ENCODE data around the gene MBOAT1. TPM values are rescaled to one million over a fixed set of nuclear protein-coding genes. Genes with fewer than 3 reads are reported as not detected.

Gene MBOAT1
- total and polyA plus RNA-seq, 8 donors, result 2.4 to 47.2 (median 12.2) TPM

- Histone ChIP-seq H3K36me3 (no peaks in the 10 kb centered on the region), H3K4me3 (no peak overlapping the region), H3K4me1 (peaks cover 80 to 100% (median 93%) of the 10 kb centered on the region in 4 donors), H3K27ac (peak overlapping the region; percentile 22 to 97 (median 71)), H3K27me3 (no peaks in the 10 kb centered on the region), H3K9me3 (no peaks in the 10 kb centered on the region)
- no peak for DNase-seq
- TF ChIP-seq POLR2AphosphoS5 (IDR thresholded peaks at IDR 0.05) (no peak), EP300 (IDR thresholded peaks at IDR 0.05) (no peak), CTCF (IDR thresholded peaks at IDR 0.05) (no peak)
- 59 to 68% (median 66%) methylated on average over 6 of the region's 6 CpGs for WGBS, 5 donors
- intact Hi-C loops (cut with DNase I; ENCODE audit: low total_unique reads), result no loop called here
Measured at GRCh38 chr6:20205722-20206161, 6.5 kb downstream of the MBOAT1 start.

DNA sequence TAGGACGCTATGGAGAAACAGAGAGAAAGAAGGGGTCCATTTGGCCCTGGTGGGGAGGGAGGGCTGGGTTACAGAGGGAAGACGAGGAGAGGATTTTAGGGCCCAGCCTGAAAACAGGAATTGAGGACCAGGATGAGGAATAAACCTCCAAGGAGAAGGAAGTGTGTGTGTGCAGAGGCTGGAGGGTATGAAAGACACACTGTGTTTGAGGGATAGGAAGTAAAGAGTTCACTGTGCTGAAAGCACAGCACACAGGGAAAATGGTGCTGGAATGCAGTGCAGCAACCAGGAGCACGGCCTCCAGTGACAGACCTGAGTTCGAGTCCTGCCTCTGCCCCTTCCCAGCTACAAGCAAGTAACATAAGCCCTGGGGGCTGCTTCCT is 7.8 kb downstream of the MBOAT1 start:
- no peak overlapping the region for H3K4me3 ChIP-seq
- H3K4me1 ChIP-seq, result peaks cover 71 to 98% (median 84%) of the 10 kb centered on the region in 4 donors
- H3K36me3 ChIP-seq, result no peaks in the 10 kb centered on the region
- no peaks in the 10 kb centered on the region for H3K27me3 ChIP-seq
- no peak for TF ChIP-seq CTCF (IDR thresholded peaks at IDR 0.05)
- DNase-seq, result no peak
- WGBS, 5 donors, result 71 to 83% (median 78%) methylated on average over 4 of the region's 4 CpGs
- intact Hi-C loops (cut with DNase I; ENCODE audit: low total_unique reads), result no loop called here
- no peaks in the 10 kb centered on the region for H3K9me3 ChIP-seq
- H3K27ac ChIP-seq, result peak overlapping the region; percentile 41 to 97 (median 71)

DNA sequence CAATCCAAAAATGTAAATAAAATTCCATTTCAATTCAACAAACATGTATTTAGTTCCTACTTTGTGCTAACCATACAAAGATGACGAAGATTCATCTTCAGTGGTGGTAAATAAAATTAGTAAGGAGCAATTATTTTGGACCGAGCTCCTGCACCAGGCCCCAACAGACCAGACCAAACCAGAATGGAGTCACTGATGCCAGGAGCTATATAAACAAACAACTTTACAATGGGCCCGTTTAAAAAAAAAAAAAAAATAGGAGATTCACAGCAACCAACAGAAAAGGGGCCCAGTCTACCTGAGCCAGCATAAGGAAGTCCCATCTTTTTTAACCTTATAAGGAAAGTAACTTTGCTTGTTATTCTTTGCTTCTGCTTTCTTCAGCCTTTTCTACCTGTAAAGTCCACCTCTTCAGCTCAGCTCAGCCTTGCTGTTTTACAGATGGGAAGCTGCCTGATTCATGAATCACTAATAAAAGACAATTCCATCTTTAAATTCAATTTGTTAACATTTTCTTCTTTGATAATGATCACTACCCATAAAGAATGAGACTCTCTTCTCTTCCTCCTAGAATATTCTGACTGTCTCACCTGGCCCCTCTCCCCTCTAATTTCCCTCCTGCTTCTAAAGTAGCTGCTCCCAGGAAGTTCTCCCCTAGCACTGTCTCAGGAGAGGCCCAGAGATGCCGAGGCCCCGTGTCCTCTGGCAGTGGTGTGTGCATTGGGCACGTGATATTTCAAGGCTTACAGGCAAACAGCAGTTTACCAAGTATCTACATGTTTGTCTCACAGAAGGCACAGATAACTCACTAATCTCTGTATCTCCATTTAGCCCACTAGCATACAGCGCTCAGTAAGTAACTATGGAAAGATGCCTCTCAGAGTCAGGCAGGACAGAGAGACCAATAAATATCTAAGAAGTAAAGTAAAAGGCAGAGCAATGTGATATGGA is 8.4 kb downstream of the MBOAT1 start:
- intact Hi-C loops (cut with DNase I; ENCODE audit: low total_unique reads), result no loop called here
- 33 to 52% (median 49%) methylated on average over 7 of the region's 7 CpGs for WGBS, 5 donors
- TF ChIP-seq POLR2AphosphoS5 (IDR thresholded peaks at IDR 0.05) (no peak), EP300 (IDR thresholded peaks at IDR 0.05) (no peak), CTCF (IDR thresholded peaks at IDR 0.05) (no peak), POLR2A (IDR thresholded peaks at IDR 0.05) (no peak)
- H3K27me3 ChIP-seq, result no peaks in the 10 kb centered on the region
- no peaks in the 10 kb centered on the region for H3K9me3 ChIP-seq
- H3K36me3 ChIP-seq, result no peaks in the 10 kb centered on the region
- DNase-seq, result no peak
- H3K4me1 ChIP-seq, result peaks cover 68 to 98% (median 82%) of the 10 kb centered on the region in 4 donors
- peak overlapping the region; percentile 41 to 97 (median 71) for H3K27ac ChIP-seq
- H3K4me3 ChIP-seq, result no peak overlapping the region

GRCh38 chr6:20202699-20203302 is 9.5 kb downstream of the MBOAT1 start:
- peaks cover 66 to 94% (median 76%) of the 10 kb centered on the region in 4 donors for H3K4me1 ChIP-seq
- intact Hi-C loops (cut with DNase I; ENCODE audit: low total_unique reads), result no loop called here

More at GRCh38 chr6:20202699-20203302, 9.5 kb downstream of the MBOAT1 start:
- Histone ChIP-seq H3K27ac (peak overlapping the region; percentile 48 to 97 (median 71)), H3K4me3 (no peak overlapping the region), H3K36me3 (no peaks in the 10 kb centered on the region), H3K27me3 (no peaks in the 10 kb centered on the region), H3K9me3 (no peaks in the 10 kb centered on the region)
- no peak for DNase-seq
- 32 to 59% (median 55%) methylated on average over 3 of the region's 3 CpGs for WGBS, 5 donors
- TF ChIP-seq EP300 (IDR thresholded peaks at IDR 0.05) (no peak), CTCF (IDR thresholded peaks at IDR 0.05) (no peak), POLR2AphosphoS5 (IDR thresholded peaks at IDR 0.05) (no peak), POLR2A (IDR thresholded peaks at IDR 0.05) (no peak)

Data from stomach (tissue), 9 donors.